Osteoblast (primary cell): ENCODE data around the gene PRSS8. TPM values are rescaled to one million over a fixed set of nuclear protein-coding genes. Genes with fewer than 3 reads are reported as not detected.
"Not testable (repeated sequence)": the region's sequence is repeated elsewhere in the genome, so short reads cannot be mapped to it uniquely, and the experiment has no call there.

Experiments used
- DNase-seq: peaks from one replicate; pipeline ENCODE4 v3.0.0; 2011; ENCODE audit warnings: low spot score, mixed read lengths; ENCODE audit not compliant: insufficient read length; ENCODE audit errors: missing footprints
- H2AFZ ChIP-seq: 2 replicates; pipeline ENCODE4 v1.6.0; 2011; ENCODE audit warnings: mild to moderate bottlenecking, low read length
- H3K27ac ChIP-seq: 2 replicates; pipeline ENCODE4 v1.5.1; 2011; ENCODE audit warnings: mild to moderate bottlenecking, low read depth, low read length, moderate library complexity
- H3K27me3 ChIP-seq: 2 replicates; pipeline ENCODE4 v1.6.0; 2012; ENCODE audit warnings: mild to moderate bottlenecking, control low read depth, inconsistent platforms, low read length, moderate library complexity; ENCODE audit not compliant: insufficient read depth
- H3K36me3 ChIP-seq: 2 replicates; pipeline ENCODE4 v1.5.1; 2011; ENCODE audit warnings: mild to moderate bottlenecking, low read length, control low read depth, moderate library complexity; ENCODE audit not compliant: insufficient read depth
- H3K4me1 ChIP-seq: 2 replicates; pipeline ENCODE4 v1.5.1; 2011; ENCODE audit warnings: mild to moderate bottlenecking, low read length, control low read depth, moderate library complexity; ENCODE audit not compliant: insufficient read depth
- H3K4me2 ChIP-seq: 2 replicates; pipeline ENCODE4 v1.6.0; 2011; ENCODE audit warnings: mild to moderate bottlenecking, low read length; ENCODE audit not compliant: insufficient read depth
- H3K4me3 ChIP-seq: fragments of 200-600 bp; sonication (generic); 3 replicates; pipeline ENCODE4 v1.5.1; 2012; ENCODE audit warnings: mild to moderate bottlenecking, low read length, inconsistent platforms; ENCODE audit not compliant: insufficient read depth
- H3K79me2 ChIP-seq: 2 replicates; pipeline ENCODE4 v1.6.0; 2012; ENCODE audit warnings: mild to moderate bottlenecking, low read length, control low read depth, inconsistent platforms; ENCODE audit not compliant: insufficient read depth
- H3K9me3 ChIP-seq: 2 replicates; pipeline ENCODE4 v1.5.1; 2011; ENCODE audit warnings: low read depth, low read length, control low read depth
- H4K20me1 ChIP-seq: 2 replicates; pipeline ENCODE4 v1.6.0; 2012; ENCODE audit warnings: mild to moderate bottlenecking, low read length, control low read depth; ENCODE audit not compliant: insufficient read depth
- CTCF ChIP-seq: IDR thresholded peaks from 2 replicates; pipeline ENCODE4 v1.5.1; 2011; ENCODE audit warnings: mild to moderate bottlenecking, low read depth, low read length, moderate library complexity; ENCODE audit errors: extremely low read depth
- total RNA-seq: library from RNA; depleted of rRNA; stranded (reverse); fragments of >200 nt; gene quantifications from 2 replicates; pipeline ENCODE4 v1.2.3, GENCODE V29; 2012

PRSS8 gene
- total RNA-seq, 1 donor = not detected

DNA sequence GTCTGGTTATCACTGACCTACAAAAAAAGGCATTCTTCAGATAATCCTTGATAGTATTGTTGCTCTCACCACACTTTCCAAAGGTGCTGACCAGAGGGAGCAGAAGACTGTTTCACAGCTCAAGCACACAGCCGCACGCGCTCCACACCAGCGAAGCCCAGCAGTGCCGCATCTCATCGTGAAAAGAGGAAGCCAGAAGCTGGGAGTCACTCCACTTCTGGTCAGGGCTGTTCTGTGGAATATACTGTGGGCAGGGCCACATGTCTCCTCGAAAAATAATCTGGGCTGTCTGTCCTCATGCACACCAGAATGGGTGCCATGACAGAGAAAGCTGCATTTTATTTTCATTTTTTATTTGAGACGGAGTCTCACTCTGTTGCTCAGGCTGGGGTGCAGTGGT lies 21.6 kb upstream of the PRSS8 start:
- Histone ChIP-seq H3K27me3 (peaks cover 3% of the 10 kb centered on the region), H4K20me1 (no peaks in the 10 kb centered on the region), H3K79me2 (no peaks in the 10 kb centered on the region), H3K4me3 (no peak overlapping the region), H2AFZ (peak overlapping the region; percentile 56), H3K4me1 (no peaks in the 10 kb centered on the region), H3K36me3 (no peaks in the 10 kb centered on the region), H3K9me3 (no peaks in the 10 kb centered on the region), H3K27ac (no peak overlapping the region), H3K4me2 (no peak overlapping the region)
- no peak for DNase-seq
- TF ChIP-seq CTCF = no peak

DNA sequence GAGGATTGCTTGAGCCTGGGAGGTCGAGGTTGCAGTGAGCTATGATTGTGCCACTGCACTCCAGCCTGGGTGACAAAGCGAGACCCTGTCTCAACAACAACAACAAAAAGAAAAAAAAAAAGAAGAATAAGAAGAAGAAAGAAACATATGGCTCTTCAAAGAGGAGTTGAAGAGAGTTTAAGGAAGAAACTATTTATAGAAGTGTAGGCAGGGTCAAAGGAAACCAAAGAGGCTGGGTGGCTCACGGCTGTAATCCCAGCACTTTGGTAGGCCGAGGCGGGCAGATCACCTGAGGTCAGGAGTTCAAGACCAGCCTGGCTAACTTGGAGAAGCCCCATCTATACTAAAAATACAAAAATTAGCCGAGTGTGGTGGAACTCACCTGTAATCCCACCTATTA lies 15.4 kb upstream of the PRSS8 start:
- H3K36me3 ChIP-seq, H3K9me3 ChIP-seq, H3K4me2 ChIP-seq, H3K4me1 ChIP-seq, H4K20me1 ChIP-seq, H2AFZ ChIP-seq, H3K79me2 ChIP-seq, H3K4me3 ChIP-seq, H3K27ac ChIP-seq: not testable (repeated sequence)
- H3K27me3 ChIP-seq = peaks cover 28% of the 10 kb centered on the region
- DNase-seq = peak; percentile 8

GRCh38 chr16:31149894-31150890 lies 14.7 kb upstream of the PRSS8 start, which contains the start of gene PRSS36:
PRSS36 (minus strand) TSS chr16:31150066; CDS start chr16:31150035, 31 bp downstream.
- Histone ChIP-seq H3K27ac (no peak within 1 kb of the TSS), H3K27me3 (peaks cover 30% of the 10 kb centered on the region), H3K4me2 (no peak within 1 kb of the TSS), H4K20me1 (no peaks in the 10 kb centered on the region), H3K9me3 (no peaks in the 10 kb centered on the region), H3K79me2 (no peaks in the 10 kb centered on the region), H2AFZ (no peak within 1 kb of the TSS), H3K4me1 (no peaks in the 10 kb centered on the region), H3K4me3 (no peak within 1 kb of the TSS), H3K36me3 (no peaks in the 10 kb centered on the region)
- DNase-seq = peak; percentile 67
- no peak for TF ChIP-seq CTCF

GRCh38 chr16:31149332-31149731 lies 13.8 kb upstream of the PRSS8 start:
- Histone ChIP-seq H2AFZ (no peak overlapping the region), H3K9me3 (no peaks in the 10 kb centered on the region), H3K27ac (no peak overlapping the region), H3K79me2 (no peaks in the 10 kb centered on the region), H3K4me2 (no peak overlapping the region), H3K27me3 (peaks cover 30% of the 10 kb centered on the region), H3K4me3 (no peak overlapping the region), H3K36me3 (no peaks in the 10 kb centered on the region), H4K20me1 (no peaks in the 10 kb centered on the region), H3K4me1 (no peaks in the 10 kb centered on the region)
- peak; percentile 51 for DNase-seq
- no peak for TF ChIP-seq CTCF
